ENCODE results near the gene FOXO3.

The FOXO3 gene

DNA sequence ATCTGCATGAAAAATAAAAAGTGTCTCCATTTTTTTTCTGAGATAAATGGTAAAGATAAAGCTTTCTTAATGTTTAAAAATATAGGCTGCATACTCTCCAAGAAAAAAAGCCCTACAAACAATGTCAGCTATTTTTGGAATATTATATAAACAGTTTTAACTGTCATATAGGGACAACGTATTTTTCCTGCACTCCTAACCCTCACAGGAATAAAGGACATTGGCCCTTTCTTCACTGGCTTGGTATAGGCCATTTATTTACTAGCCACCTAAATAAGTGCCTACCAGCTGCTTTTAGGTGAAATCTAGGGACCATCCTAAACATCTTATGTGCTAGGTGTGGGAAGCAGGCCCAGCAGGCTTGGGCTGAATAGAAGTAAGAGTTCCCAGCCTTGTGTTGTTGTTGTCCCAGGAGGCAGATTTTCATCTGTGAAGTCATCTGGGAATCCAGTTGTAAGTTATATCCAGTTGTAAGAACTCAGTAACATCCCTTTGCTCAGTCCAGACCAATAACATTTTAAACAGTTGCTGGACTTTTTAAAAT is 21.3 kb downstream of the FOXO3 start:
- H3K4me3 ChIP-seq (ENCODE audit: low read depth, low read length), result no peak overlapping the region

DNA sequence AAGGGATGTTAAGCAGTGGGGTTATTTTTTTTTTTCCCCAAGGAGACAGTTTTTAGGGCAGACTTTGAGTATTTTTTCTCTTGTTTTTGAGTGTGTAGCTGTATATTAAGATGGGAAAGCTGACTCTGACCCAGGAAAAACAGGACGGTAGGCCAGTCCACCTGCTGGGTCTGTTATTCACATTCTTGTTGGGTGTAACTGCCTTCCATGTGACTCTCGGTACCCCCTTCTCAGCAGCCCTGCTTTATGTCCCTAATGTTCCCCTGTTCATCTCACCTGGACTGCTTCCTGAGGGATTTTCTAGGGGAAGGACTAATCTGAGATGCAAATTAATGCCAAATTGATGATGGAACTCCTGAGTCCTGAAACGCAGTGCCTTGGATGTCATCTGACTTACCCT is 21.9 kb downstream of the FOXO3 start:
- no peak overlapping the region for H3K4me3 ChIP-seq (ENCODE audit: low read depth, low read length)
- no peak for DNase-seq (ENCODE audit: low read depth)
- TF ChIP-seq, protein P1, sequence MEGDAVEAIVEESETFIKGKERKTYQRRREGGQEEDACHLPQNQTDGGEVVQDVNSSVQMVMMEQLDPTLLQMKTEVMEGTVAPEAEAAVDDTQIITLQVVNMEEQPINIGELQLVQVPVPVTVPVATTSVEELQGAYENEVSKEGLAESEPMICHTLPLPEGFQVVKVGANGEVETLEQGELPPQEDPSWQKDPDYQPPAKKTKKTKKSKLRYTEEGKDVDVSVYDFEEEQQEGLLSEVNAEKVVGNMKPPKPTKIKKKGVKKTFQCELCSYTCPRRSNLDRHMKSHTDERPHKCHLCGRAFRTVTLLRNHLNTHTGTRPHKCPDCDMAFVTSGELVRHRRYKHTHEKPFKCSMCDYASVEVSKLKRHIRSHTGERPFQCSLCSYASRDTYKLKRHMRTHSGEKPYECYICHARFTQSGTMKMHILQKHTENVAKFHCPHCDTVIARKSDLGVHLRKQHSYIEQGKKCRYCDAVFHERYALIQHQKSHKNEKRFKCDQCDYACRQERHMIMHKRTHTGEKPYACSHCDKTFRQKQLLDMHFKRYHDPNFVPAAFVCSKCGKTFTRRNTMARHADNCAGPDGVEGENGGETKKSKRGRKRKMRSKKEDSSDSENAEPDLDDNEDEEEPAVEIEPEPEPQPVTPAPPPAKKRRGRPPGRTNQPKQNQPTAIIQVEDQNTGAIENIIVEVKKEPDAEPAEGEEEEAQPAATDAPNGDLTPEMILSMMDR (conservative IDR thresholded peaks at IDR 0.05; ENCODE audit: low read depth, low read length), result no peak

More for the DNA sequence above, 21.3 kb downstream of the FOXO3 start:
- TF ChIP-seq, protein P1 (conservative IDR thresholded peaks at IDR 0.05; ENCODE audit: low read depth, low read length), result no peak
- peak; percentile 62 for DNase-seq (ENCODE audit: low read depth)

DNA sequence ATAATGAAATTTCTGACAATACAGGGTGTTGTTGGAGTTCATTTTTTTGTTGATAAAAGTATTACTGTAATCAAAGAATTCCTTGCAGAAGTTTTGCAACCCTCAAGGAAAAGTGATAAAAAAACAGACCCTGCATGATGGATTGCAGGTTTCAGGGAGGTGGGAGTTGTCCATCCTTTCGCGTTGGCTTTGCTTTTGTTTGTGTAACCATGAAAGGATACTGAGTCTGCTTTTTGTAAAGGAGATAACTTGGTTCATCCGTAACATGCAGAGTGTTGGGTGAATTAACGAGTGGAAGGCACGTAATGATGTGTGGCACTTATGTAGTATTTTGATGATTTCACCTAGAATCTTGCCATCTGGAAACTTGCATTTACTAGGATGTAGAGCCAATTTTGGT is 23.6 kb downstream of the FOXO3 start:
- TF ChIP-seq, protein P1 (conservative IDR thresholded peaks at IDR 0.05; ENCODE audit: low read depth, low read length), result no peak
- no peak overlapping the region for H3K4me3 ChIP-seq (ENCODE audit: low read depth, low read length)
- DNase-seq (ENCODE audit: low read depth), result no peak

DNA sequence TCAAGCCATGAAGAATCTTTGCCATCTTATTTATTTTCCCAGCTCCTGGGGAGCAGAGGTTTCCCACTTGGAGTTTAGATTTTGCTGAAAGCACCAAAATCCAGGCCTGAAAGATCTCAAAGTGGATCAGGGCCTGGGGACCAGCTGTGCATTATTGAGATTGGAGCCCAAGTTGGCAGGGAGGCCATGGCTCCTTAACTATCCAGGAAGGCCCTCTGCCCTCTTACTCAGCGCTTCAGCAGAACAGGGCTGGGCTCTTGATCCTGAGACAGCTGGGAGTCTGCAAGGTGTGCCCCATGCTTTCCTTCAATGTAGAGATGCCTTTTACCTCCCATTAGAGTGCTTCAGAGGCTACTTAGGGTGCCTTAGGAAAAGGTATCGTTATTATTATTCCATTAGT is 24.6 kb downstream of the FOXO3 start:
- TF ChIP-seq, protein P1 (conservative IDR thresholded peaks at IDR 0.05; ENCODE audit: low read depth, low read length), result no peak
- H3K4me3 ChIP-seq (ENCODE audit: low read depth, low read length), result no peak overlapping the region
- DNase-seq (ENCODE audit: low read depth), result no peak

DNA sequence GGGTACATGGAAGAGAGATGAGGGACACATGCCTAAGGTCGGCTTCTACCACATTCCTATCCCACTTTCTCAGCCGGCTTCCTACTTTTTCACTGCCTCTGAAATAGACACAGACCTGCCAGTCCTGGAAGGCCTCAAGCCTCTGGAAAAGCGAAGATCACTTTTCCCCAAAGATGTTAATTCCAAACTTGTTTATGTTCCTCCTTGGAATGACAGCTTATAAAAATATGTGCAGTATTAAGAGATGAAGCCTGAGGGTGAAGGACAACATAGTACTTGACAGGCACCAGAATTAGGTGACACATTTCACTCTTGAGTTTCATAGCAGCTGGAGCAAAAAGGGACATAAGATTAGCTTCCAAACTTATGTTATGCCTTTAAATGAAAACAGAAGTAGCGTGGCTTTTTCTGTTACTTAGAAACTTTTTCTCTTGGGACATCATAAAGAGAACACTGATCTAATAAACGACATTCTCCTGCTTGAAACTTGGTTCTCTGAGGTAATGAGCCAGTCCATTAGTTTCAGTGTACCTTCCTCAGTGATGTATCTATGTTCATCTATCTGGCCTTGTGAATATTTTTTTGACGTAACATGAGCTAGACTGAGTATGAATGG is 25.3 kb downstream of the FOXO3 start:
- TF ChIP-seq, protein P1 (conservative IDR thresholded peaks at IDR 0.05; ENCODE audit: low read depth, low read length), result no peak
- no peak overlapping the region for H3K4me3 ChIP-seq (ENCODE audit: low read depth, low read length)
- no peak for DNase-seq (ENCODE audit: low read depth)

DNA sequence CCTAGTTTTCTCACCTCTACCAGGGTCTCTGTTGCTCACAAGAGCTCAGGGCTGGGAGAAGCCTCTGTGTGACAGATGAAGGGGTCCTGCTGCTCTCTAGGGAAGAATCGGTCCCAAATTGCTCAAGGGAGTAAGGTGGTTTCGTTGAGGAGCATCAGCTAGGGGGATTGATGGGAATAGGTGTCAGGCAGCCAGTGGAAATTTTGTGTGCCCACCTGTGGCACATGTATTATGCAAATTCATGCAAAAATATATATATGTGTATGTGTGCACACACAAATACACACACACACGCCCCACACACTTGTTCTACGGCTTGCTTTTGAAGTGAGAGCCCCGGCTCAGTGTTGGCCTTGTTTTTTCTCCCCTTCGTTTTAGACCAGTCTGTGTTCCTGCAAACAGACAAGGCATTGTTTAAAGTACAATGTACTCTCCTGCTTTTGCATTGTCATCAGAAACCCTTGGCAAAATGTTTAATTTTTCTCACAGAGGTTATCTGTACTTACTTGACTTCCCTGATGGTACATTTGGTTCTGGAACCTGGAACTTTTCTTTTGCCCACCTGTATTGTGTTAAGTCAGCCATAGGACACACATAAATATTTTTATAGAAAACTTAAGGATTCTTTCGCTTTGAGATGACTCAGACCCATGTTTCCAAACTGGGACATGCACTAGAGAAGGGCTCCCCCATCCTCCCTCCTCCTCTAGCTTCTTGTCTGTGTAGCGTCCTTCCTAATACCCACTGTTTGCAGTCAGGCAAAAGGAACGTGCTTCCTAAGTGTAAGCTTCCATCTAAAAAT is 26.7 kb downstream of the FOXO3 start:
- H3K4me3 ChIP-seq (ENCODE audit: low read depth, low read length), result no peak overlapping the region
- DNase-seq (ENCODE audit: low read depth), result peak; percentile 86
- TF ChIP-seq, protein P1 (conservative IDR thresholded peaks at IDR 0.05; ENCODE audit: low read depth, low read length), result no peak

All from choroid plexus epithelial cell (primary cell).